ENCODE results near the gene PRDX5.

The PRDX5 gene

DNA sequence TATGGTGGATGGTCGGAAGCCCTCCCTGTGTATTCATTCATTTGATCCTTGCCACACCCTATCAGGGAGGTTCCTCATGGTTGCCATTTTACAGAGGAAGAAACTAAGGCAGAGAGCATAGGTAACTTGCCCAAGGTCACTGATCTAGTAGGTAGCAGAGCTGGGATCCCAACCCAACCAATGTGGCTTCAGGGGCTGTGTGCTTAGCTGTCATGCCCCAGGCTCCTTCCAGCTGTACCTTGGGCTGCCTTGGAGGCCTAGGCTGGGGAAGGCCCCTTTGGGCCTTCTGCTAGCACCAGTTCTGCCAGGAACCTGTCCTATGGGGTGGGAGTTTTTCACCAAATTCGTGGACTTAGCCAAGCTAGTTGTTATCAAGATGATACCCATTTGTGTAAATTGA lies 42.1 kb upstream of the PRDX5 start:
- no peak for DNase-seq
- intact Hi-C loops (cut with DNase I; ENCODE audit: low total_unique reads): no loop called here
- Histone ChIP-seq H3K4me3 (no peak overlapping the region), H3K27me3 (no peaks in the 10 kb centered on the region), H3K36me3 (peaks cover 20 to 50% (median 26%) of the 10 kb centered on the region in 3 donors), H3K27ac (no peak overlapping the region), H3K9me3 (no peaks in the 10 kb centered on the region), H3K4me1 (peaks cover 0 to 12% (median 12%) of the 10 kb centered on the region in 4 donors)
- TF ChIP-seq, protein P1, sequence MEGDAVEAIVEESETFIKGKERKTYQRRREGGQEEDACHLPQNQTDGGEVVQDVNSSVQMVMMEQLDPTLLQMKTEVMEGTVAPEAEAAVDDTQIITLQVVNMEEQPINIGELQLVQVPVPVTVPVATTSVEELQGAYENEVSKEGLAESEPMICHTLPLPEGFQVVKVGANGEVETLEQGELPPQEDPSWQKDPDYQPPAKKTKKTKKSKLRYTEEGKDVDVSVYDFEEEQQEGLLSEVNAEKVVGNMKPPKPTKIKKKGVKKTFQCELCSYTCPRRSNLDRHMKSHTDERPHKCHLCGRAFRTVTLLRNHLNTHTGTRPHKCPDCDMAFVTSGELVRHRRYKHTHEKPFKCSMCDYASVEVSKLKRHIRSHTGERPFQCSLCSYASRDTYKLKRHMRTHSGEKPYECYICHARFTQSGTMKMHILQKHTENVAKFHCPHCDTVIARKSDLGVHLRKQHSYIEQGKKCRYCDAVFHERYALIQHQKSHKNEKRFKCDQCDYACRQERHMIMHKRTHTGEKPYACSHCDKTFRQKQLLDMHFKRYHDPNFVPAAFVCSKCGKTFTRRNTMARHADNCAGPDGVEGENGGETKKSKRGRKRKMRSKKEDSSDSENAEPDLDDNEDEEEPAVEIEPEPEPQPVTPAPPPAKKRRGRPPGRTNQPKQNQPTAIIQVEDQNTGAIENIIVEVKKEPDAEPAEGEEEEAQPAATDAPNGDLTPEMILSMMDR (IDR thresholded peaks at IDR 0.05): no peak

DNA sequence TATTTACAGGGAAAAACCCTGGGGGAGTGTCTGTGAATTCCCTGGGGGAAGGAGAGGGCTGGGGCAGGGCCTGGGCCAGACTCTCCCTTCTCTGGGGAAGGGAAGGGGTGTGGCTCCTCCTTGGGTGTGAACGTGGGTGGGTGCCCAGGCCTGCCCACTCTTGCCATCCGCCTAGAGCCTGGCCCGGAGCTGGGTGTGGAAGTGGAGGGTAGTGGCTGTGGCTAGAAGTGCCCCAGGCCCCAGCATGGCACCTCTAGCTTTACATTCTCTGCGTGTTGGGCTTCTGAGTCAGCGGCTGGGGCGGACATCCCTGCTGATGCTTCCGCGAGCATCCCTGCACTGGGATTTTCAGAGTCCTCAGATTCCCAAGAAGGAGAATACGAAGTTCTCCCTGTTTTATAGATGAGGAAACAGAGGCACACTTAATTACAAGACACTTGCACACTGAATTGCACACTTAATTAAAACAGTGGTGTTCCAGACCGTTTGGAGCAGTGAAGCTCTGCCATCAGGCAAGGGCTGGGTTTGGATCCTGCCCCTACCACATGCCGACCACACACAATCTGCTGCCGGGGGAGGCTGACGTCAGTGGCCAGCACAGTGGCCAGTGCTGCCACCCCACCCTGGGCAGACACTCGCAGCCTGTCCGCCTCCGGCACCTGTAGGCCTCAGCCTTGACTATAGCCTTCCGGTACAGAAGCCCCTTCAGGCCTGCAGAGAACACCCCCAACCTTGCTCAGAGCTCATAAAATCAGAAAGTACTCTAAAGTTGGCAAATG lies 41.1 kb upstream of the PRDX5 start:
- no peak for DNase-seq
- no peak overlapping the region for H3K27ac ChIP-seq
- no peaks in the 10 kb centered on the region for H3K27me3 ChIP-seq
- H3K9me3 ChIP-seq: no peaks in the 10 kb centered on the region
- intact Hi-C loops (cut with DNase I; ENCODE audit: low total_unique reads): no loop called here
- TF ChIP-seq, protein P1 (IDR thresholded peaks at IDR 0.05): no peak
- no peak overlapping the region for H3K4me3 ChIP-seq
- peaks cover 0 to 10% (median 8%) of the 10 kb centered on the region in 4 donors for H3K4me1 ChIP-seq
- peaks cover 20 to 60% (median 29%) of the 10 kb centered on the region in 3 donors for H3K36me3 ChIP-seq

DNA sequence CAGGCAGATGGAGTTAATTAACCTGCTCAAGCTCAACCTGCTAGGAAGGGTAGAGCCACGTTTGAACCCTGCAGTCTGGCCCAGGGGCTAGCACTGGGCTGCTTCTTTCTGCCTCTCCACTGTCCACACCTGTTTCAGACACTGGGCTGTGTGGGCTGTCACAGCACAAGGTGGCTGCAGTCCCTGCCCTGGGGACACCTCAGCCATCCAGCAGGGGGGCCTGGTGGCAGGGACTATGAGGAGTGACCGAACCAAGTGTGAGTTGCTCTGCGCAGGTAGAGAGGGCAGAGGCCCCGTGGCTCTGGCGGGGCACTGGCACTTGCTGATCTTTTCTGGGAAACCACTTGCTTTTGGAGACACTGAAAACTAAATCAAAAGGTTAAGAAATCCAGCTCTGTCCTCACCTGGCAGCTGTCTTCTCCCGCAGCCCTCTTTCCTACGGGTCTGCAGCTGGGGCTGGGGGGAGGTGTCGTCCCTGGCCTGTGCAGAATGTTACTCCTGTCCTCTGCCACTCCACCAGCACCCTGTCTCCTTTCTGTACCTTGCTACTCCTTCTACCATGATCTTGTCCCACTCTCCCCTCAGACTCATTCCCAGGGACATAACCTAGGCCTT lies 39.2 kb upstream of the PRDX5 start:
- TF ChIP-seq, protein P1 (IDR thresholded peaks at IDR 0.05): no peak
- Histone ChIP-seq H3K27ac (no peak overlapping the region), H3K9me3 (no peaks in the 10 kb centered on the region), H3K4me1 (peaks cover 0 to 16% (median 11%) of the 10 kb centered on the region in 4 donors), H3K36me3 (peaks cover 20 to 67% (median 35%) of the 10 kb centered on the region in 3 donors), H3K27me3 (no peaks in the 10 kb centered on the region), H3K4me3 (no peak overlapping the region)
- no peak for DNase-seq
- intact Hi-C loops (cut with DNase I; ENCODE audit: low total_unique reads): no loop called here

DNA sequence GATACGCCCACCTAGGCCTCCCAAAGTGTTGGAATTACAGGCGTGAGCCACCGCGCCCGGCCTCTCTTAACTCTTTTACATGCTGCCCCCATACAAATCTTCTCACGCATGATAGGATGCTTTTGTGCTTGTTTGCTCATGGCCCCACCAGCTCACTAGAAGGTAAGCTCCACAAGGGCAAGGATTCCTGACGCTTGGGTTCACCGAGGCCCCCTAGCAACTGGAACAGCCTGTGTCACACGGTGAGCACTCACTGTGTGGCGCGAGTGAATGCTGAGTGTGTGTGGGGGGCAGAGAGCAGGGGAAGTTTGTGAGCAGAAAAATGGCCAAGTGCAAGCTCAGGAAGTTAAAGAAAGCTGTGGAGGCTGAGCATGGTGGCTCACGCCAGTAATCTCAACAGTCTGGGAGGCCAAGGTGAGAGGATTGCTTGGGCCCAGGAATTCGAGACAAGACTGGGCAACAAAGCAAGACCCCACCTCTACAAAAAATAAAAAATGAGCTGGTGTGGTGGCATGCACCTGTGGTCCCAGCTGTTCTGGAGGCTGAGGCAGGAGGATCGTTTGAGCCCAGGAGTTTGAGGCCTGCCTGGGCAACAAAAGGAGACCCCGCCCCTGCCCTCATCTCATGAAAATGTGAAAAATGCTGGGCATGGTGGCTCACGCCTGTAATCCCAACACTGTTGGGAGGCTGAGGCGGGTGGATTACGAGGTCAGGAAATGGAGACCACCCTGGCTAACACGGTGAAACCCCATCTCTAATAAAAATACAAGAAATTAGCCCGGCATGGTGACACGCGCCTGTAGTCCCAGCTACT lies 35.8 kb upstream of the PRDX5 start:
- Histone ChIP-seq H3K27ac (no peak overlapping the region), H3K4me3 (no peak overlapping the region), H3K36me3 (peaks cover 19 to 46% (median 20%) of the 10 kb centered on the region in 3 donors), H3K4me1 (peaks cover 0 to 32% (median 25%) of the 10 kb centered on the region in 4 donors), H3K9me3 (no peaks in the 10 kb centered on the region), H3K27me3 (no peaks in the 10 kb centered on the region)
- intact Hi-C loops (cut with DNase I; ENCODE audit: low total_unique reads): no loop called here
- TF ChIP-seq, protein P1 (IDR thresholded peaks at IDR 0.05): no peak
- no peak for DNase-seq

DNA sequence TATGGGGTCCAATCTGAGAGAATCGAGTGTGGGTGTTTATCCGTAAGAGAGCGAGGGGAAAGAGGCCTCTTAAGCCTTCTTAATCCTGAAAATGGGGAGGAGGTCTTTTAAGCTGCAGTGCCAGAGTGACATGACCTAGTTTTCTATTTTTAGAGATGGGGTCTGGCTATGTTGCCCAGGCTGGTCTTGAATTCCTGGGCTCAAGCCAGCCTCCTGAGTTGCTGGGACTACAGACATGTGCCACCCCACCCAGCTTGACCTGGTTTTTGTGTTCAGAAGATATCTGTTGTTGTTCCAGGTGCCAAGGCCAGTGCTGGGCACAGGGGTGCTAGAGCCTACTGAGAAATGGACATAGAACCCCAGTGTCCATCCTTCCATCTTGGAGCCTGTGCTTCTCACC lies 34.8 kb upstream of the PRDX5 start:
- peaks cover 0 to under 1% of the 10 kb centered on the region in 2 donors for H3K27me3 ChIP-seq
- no peak overlapping the region for H3K4me3 ChIP-seq
- H3K9me3 ChIP-seq: no peaks in the 10 kb centered on the region
- peaks cover 0 to 32% (median 26%) of the 10 kb centered on the region in 4 donors for H3K4me1 ChIP-seq
- TF ChIP-seq, protein P1 (IDR thresholded peaks at IDR 0.05): no peak
- peak overlapping the region in 1 of 2 donors; percentile 98 for H3K27ac ChIP-seq
- DNase-seq: no peak
- H3K36me3 ChIP-seq: peaks cover 10 to 37% (median 20%) of the 10 kb centered on the region in 3 donors
- intact Hi-C loops (cut with DNase I; ENCODE audit: low total_unique reads): no loop called here

All from tibial artery (tissue), 4 donors.